Hematopoietic multipotent progenitor cell treated with erythropoietin and hydrocortisone succinate and interleukin-3 and kit ligand, for 4 days (in vitro differentiated cells): ENCODE results near the gene ACVR1C.
"Not testable (repeated sequence)": the region's sequence is repeated elsewhere in the genome, so short reads cannot be mapped to it uniquely, and the experiment has no call there.

Source experiments
- DNase-seq: peaks from one replicate; pipeline ENCODE4 v3.0.0-alpha.2; 2015

Gene ACVR1C

GRCh38 chr2:157572725-157573124, 55.9 kb downstream of the ACVR1C start:
- peak; percentile 34 for DNase-seq

DNA sequence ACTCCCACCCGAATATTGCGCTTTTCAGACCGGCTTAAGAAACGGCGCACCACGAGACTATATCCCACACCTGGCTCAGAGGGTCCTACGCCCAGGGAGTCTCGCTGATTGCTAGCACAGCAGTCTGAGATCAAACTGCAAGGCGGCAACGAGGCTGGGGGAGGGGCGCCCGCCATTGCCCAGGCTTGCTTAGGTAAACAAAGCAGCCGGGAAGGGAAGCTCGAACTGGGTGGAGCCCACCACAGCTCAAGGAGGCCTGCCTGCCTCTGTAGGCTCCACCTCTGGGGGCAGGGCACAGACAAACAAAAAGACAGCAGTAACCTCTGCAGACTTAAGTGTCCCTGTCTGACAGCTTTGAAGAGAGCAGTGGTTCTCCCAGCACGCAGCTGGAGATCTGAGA, 62.0 kb downstream of the ACVR1C start:
- not testable (repeated sequence) for DNase-seq

- not testable (repeated sequence) for DNase-seq
Observed at GRCh38 chr2:157566113-157566512, 62.6 kb downstream of the ACVR1C start.

- no peak for DNase-seq
Observed at GRCh38 chr2:157565550-157565949, 63.1 kb downstream of the ACVR1C start.

DNA sequence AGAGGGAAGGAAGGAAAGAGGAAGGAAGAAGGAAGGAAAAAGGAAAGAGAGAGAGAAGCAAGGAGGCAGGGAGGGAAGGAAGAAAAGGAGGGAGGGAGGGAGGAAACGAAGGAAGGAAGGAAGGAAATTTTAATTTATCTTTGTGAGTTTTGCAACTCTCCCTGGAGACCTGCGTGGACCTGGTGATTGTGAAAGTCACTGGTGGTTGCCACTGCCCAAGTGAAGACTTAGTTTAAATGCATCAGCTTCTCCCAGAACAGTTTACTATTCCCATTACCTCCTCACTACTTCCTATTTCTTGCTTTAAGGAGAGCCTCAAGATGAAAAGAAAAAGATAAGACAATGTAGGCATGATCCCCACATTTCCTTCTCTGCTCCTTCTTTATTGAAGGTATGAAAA, 68.8 kb downstream of the ACVR1C start:
- no peak for DNase-seq

GRCh38 chr2:157559461-157559860, 69.2 kb downstream of the ACVR1C start:
- DNase-seq = no peak

- DNase-seq = no peak
Observed at GRCh38 chr2:157559061-157559460, 69.6 kb downstream of the ACVR1C start.

- no peak for DNase-seq
Observed at GRCh38 chr2:157557770-157558169, 70.9 kb downstream of the ACVR1C start.

DNA sequence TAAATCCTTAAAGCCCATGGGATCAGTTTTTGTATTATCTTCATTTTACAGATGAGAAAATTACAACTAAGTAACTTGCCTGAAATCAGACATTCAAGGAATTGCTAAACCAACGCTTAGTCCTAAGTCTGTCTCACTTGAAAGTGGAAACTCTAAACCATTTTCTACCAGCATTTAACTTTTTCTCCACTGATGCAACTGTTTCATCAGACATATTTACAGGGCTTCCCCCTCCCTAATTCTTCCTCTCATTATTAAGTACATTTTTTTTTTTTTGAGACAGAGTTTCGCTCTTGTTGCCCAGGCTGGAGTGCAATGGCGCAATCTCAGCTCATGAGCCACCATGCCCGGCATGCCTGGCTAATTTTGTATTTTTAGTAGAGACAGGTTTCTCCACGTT, 88.6 kb downstream of the ACVR1C start:
- no peak for DNase-seq

DNA sequence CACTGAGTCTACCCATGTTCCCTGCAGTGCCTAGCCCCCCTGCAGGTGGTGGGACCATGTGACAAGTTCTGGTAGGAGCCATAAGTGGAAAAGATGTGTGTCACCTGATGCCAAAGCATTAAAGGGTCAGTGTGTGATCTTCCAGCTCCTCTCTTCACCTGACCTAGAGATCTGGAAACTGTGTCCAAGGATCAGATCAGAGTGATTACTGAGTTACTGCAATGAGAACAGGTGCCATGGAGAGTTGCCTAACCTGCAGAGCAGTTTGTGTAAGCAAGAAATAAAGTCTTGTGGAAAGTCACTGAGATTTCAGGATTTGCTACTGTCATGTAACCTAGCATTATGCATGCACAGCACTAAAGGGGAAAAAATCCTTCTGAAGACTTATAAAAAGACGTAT, 90.6 kb downstream of the ACVR1C start:
- DNase-seq = no peak

- DNase-seq = no peak
Observed at GRCh38 chr2:157536815-157537214, 91.8 kb downstream of the ACVR1C start.

DNA sequence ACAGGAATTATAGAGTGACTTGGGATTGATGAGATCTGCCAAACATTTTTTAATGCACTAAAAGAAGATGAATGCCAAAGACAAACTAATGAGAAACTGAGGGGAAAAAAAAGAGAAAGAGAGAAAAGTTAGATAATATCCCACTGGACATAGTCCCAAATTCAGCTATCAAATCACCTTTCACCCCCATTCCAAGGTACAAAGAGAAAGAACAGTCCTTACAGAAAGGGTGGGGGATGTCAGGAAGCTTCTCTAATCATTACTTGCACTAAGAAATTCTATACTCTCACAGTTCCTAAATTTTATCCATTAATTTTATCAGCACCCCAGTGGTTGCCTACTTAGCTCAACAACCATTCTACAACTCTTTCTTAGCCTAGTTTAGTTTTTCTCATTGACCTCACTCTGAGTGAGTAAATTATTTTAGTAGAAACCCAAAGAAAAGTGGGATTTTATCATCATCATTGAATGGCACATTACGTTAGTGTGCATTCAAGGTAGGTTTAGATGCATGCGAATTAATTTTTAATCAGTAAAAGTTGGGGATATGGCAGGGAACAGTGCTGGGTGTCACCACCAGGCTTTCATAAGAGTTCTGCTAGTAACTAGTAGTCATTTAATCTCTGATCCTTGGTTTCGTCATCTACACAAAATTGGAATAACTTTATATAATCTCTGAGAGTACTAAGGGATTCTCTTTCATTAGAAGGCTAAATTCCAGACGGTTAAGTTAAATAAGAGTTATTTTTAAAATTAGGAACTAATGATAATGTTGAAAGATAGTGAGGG, 99.5 kb downstream of the ACVR1C start:
- DNase-seq = no peak

- DNase-seq = no peak
Observed at GRCh38 chr2:157526070-157526469, 102.6 kb downstream of the ACVR1C start.

- DNase-seq = no peak
Observed at GRCh38 chr2:157523270-157524247, 105.1 kb downstream of the ACVR1C start.

DNA sequence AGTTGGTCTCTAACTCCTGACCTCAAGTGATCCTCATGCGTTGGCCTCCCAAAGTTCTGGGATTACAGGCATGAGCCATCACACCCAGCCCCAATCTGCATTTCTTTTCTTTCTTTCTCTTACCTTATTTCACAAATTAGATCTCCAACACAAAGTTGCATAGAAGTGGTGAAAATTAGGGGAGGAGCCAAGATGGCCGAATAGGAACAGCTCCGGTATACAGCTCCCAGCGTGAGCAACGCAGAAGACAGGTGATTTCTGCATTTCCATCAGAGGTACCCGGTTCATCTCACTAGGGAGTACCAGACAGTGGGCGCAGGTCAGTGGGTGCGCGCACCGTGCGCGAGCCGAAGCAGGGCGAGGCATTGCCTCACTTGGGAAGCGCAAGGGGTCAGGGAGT, 113.7 kb downstream of the ACVR1C start:
- DNase-seq = not testable (repeated sequence)

- DNase-seq = peak; percentile 29
Observed at GRCh38 chr2:157509744-157510143, 118.9 kb downstream of the ACVR1C start.

DNA sequence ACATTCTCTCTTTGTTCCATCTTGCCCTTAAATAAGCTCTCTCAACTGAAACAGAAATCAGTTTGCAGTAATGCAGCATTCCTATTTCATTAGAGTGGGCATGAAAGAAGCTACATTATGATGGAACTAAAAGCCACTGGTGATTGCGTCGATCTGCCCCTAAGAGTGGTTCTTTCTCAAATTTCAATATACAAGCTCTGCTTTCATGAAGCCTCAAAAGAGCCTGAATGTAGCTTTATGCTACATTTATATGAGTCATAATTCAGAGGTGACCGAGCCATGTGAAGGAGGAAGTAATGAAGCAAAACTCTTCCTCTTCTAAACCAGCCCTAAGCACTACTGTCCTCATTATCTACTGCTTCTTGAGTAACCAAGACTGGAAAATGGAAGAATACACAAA, 120.0 kb downstream of the ACVR1C start:
- peak; percentile 49 for DNase-seq

- no peak for DNase-seq
Observed at GRCh38 chr2:157506586-157506985, 122.1 kb downstream of the ACVR1C start.

DNA sequence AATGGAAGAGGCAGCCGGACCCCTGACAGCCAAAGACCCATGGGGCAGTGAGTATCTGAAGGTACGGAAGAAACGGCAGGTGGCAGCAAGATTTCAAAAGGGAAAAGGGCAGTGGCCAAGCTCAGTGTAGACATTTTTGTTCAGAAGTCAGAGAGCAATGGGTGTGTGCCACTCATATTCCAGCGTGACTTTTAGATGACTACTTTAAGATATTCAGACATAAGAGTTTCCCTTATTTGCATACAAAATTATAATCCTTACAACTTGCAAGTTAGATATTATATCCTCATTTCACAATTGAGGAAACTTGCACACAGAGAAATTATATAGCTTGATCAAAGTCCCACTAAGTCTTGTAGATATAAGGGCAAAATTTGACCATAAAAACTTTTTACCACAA, 124.0 kb downstream of the ACVR1C start:
- DNase-seq = no peak

GRCh38 chr2:157501026-157501425, 127.6 kb downstream of the ACVR1C start:
- peak; percentile 36 for DNase-seq

- peak; percentile 28 for DNase-seq
Observed at GRCh38 chr2:157500334-157500733, 128.3 kb downstream of the ACVR1C start.

DNA sequence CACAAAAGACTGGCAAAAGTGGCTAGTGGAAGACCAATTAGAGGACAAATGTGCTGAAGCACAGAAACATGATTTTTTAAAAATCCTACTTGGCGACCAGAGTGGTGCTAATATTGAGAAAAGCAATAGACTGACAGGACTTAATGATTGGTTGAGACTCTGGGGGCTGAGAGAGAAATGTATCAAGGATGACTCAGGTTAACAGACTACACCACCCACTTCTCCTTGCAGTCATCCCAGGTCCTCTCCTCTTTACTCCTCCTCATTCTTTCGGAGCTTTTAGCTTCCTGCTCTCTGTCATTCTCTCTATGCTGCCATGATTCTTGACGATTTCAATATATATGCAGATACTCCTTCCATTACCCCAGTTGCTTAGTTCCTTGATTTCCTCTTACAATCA, 130.2 kb downstream of the ACVR1C start:
- no peak for DNase-seq

DNA sequence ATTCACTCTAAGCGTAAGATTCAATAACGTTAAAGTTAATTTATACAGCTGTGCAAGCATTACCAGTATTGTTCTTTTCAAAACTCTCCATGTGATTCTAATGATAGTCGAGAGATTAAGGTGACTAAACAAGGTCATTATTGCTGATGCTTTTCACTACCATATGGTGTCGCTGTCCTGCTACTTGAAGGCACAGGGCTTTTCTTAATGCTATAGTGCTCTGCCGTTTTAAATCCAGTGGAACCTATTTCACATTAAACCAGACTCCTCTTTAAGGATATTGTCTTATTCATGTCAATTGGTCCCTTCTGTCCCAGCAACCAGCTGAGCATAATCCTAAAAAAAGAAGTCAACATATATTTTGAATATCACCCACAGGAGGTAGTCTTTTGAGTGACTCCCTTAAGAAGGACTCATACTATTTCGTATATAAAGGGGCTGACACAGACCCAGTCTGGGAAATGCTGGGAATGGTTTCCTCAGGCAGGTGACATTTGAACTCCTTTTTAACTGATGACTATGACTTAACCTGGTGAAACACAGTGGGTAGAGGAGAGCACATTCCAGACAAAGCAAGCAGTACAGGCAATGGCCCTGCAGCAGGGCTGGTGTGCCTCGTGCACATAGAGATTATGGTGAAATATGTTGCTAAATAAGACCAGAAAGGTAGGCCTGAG, 130.9 kb downstream of the ACVR1C start:
- peak; percentile 85 for DNase-seq
